Esophagus muscularis mucosa (tissue), 4 donors: ENCODE data around the gene MAD1L1. TPM values are rescaled to one million over a fixed set of nuclear protein-coding genes. Genes with fewer than 3 reads are reported as not detected.

Experiments used
- DNase-seq: peaks from one replicate; pipeline ENCODE4 v3.0.0-alpha.2; 2017; ENCODE audit errors: extremely low spot score
- H3K27ac ChIP-seq, 4 donors: fragments of 200-600 bp; sonication (generic); replicated peaks in 1 of 4; 1 replicate in 3 of 4; 2 replicates in 1 of 4; pipeline ENCODE4 v1.5.1; 2016 to 2019; ENCODE audit warnings: mild to moderate bottlenecking in 1 of 4
- H3K27me3 ChIP-seq, 4 donors: fragments of 200-600 bp; sonication (generic); one replicate each; pipeline versions ENCODE4 v1.5.1 to v1.6.0; 2016 to 2019
- H3K36me3 ChIP-seq, 4 donors: fragments of 200-600 bp; sonication (generic); one replicate each; pipeline ENCODE4 v1.5.1; 2016 to 2019
- H3K4me1 ChIP-seq, 4 donors: fragments of 200-600 bp; sonication (generic); one replicate each; pipeline ENCODE4 v1.5.1; 2016 to 2019
- H3K4me3 ChIP-seq, 4 donors: fragments of 200-600 bp; sonication (generic); 1 replicate in 2 of 4; 2 replicates in 2 of 4; pipeline ENCODE4 v1.5.1; 2016 to 2019; ENCODE audit warnings: mild to moderate bottlenecking in 4 of 4, moderate library complexity in 1 of 4
- H3K9me3 ChIP-seq, 4 donors: fragments of 200-600 bp; sonication (generic); 1 replicate in 3 of 4; 2 replicates in 1 of 4; pipeline ENCODE4 v1.5.1; 2016 to 2019
- EP300 ChIP-seq: sonication (generic); formaldehyde crosslinking; IDR thresholded peaks from one replicate; pipeline ENCODE4 v1.6.1; 2017; ENCODE audit warnings: antibody characterized with exemption
- POLR2A ChIP-seq: fragments of 450-650 bp; IDR thresholded peaks from one replicate; pipeline ENCODE4 v1.6.1; 2017; ENCODE audit warnings: antibody characterized with exemption, moderate library complexity, mild to moderate bottlenecking, low read depth
- POLR2AphosphoS5 ChIP-seq, 2 donors: sonication (generic); formaldehyde crosslinking; IDR thresholded peaks; one replicate each; pipeline ENCODE4 v1.6.1; 2017; ENCODE audit warnings: antibody characterized with exemption in 2 of 2
- WGBS: methylation state at CpG from one replicate; pipeline ENCODE4 v1.1.5; 2018; 5-methylcytosine and 5-hydroxymethylcytosine counted together
- intact Hi-C: fragments of 100-400 bp; cut with DNase I; formaldehyde crosslinking; loops from one replicate; pipeline ENCODE4 v1.15.1; 2023
- total RNA-seq, 4 donors: library from RNA; depleted of rRNA; stranded (reverse); fragments of >200 nt; gene quantifications; one replicate each; pipeline versions ENCODE4 v1.1.0 to v1.2.1, GENCODE V29; 2016
- TF ChIP-seq, protein P1 (sequence below), 3 experiments: fragments of 200-600 bp in 2 of 3; fragments of 450-650 bp in 1 of 3; sonication (generic) in 2 of 3; IDR thresholded peaks; one replicate each; pipeline ENCODE4 v1.5.1; 2017 to 2019; ENCODE audit warnings: antibody characterized with exemption in 3 of 3, mild to moderate bottlenecking in 2 of 3, moderate library complexity in 1 of 3

The MAD1L1 gene
- total RNA-seq, 4 donors from 2014 or later = 22.2 to 33.1 (median 29.5) TPM

- Histone ChIP-seq H3K9me3 (no peaks in the 10 kb centered on the region), H3K4me3 (no peak overlapping the region), H3K4me1 (peaks cover 18 to 32% (median 24%) of the 10 kb centered on the region in 4 donors), H3K27me3 (no peaks in the 10 kb centered on the region), H3K36me3 (peaks cover 30 to 57% (median 44%) of the 10 kb centered on the region in 4 donors), H3K27ac (peak overlapping the region in 3 of 4 donors; percentile 22 to 57 (median 28))
- intact Hi-C loops = no loop called here
- 90% methylated on average over 12 of the region's 12 CpGs for WGBS
- TF ChIP-seq EP300 (no peak), POLR2A (no peak), POLR2AphosphoS5 (IDR thresholded peaks at IDR 0.05) (no peak)
- TF ChIP-seq, protein P1, sequence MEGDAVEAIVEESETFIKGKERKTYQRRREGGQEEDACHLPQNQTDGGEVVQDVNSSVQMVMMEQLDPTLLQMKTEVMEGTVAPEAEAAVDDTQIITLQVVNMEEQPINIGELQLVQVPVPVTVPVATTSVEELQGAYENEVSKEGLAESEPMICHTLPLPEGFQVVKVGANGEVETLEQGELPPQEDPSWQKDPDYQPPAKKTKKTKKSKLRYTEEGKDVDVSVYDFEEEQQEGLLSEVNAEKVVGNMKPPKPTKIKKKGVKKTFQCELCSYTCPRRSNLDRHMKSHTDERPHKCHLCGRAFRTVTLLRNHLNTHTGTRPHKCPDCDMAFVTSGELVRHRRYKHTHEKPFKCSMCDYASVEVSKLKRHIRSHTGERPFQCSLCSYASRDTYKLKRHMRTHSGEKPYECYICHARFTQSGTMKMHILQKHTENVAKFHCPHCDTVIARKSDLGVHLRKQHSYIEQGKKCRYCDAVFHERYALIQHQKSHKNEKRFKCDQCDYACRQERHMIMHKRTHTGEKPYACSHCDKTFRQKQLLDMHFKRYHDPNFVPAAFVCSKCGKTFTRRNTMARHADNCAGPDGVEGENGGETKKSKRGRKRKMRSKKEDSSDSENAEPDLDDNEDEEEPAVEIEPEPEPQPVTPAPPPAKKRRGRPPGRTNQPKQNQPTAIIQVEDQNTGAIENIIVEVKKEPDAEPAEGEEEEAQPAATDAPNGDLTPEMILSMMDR (IDR thresholded peaks at IDR 0.05) = no peak
- DNase-seq = no peak
Observed at GRCh38 chr7:2237109-2237602, 4.4 kb upstream of the MAD1L1 start.

DNA sequence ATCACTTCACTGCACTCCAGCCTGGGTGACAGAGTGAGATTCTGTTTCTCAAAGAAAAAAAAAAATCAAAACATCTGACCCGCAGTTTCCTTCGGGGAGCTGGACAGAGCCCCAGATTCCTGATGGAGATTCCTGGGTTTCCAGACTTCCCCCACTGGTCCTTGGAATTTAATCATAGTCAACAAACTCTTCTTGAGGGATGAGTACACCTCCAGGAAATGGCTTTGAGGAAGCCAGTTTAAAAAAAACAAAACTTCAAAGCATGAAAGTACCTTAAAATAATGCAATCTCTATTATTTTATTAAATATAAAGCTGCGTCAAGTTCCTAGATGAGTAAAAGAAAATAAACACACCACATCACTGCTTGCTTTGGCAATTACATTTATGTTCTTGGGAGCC lies 1.2 kb upstream of the MAD1L1 start:
- Histone ChIP-seq H3K4me1 (peaks cover 24 to 45% (median 34%) of the 10 kb centered on the region in 4 donors), H3K9me3 (no peaks in the 10 kb centered on the region), H3K27ac (no peak overlapping the region), H3K27me3 (no peaks in the 10 kb centered on the region), H3K36me3 (peaks cover 22 to 60% (median 51%) of the 10 kb centered on the region in 4 donors), H3K4me3 (no peak overlapping the region)
- WGBS = 80% methylated on average over 3 of the region's 3 CpGs
- intact Hi-C loops = no loop called here
- DNase-seq = no peak
- TF ChIP-seq POLR2AphosphoS5 (IDR thresholded peaks at IDR 0.05) (no peak), EP300 (no peak), POLR2A (no peak)
- TF ChIP-seq, protein P1 (IDR thresholded peaks at IDR 0.05) = no peak

GRCh38 chr7:2231992-2232765 lies 566 bp downstream of the MAD1L1 start:
- WGBS = 3% methylated on average over 32 of the region's 46 CpGs

DNA sequence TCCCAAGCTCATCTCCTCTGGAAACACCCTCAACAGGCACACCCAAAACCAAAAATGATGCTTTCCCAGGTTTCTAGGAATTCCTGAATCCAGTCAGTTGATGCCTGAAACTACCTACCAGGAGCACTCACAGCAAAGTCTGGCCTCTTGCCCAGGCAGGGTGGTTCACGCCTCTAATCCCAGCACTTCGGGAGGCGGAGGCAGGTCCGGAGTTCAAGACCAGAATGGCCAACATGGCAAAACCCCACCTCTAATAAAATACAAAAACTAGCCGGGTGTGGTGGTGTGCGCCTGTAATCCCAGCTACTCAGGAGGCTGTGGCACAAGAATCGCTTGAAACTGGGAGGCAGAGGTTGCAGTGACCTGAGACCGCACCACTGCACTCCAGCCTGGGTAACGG lies 1.9 kb downstream of the MAD1L1 start:
- TF ChIP-seq EP300 (no peak), POLR2A (no peak), POLR2AphosphoS5 (IDR thresholded peaks at IDR 0.05) (no peak)
- TF ChIP-seq, protein P1 (IDR thresholded peaks at IDR 0.05) = no peak
- H3K4me3 ChIP-seq = no peak overlapping the region
- WGBS = 90% methylated on average over 9 of the region's 9 CpGs
- peaks cover 19 to 59% (median 50%) of the 10 kb centered on the region in 4 donors for H3K36me3 ChIP-seq
- no peak overlapping the region for H3K27ac ChIP-seq
- intact Hi-C loops = no loop called here
- DNase-seq = no peak
- H3K27me3 ChIP-seq = no peaks in the 10 kb centered on the region
- H3K9me3 ChIP-seq = no peaks in the 10 kb centered on the region
- H3K4me1 ChIP-seq = peaks cover 24 to 45% (median 34%) of the 10 kb centered on the region in 4 donors

More at GRCh38 chr7:2231992-2232765, 566 bp downstream of the MAD1L1 start:
- Histone ChIP-seq H3K27ac (peak overlapping the region; percentile 71 to 84 (median 81)), H3K4me1 (peaks cover 24 to 45% (median 34%) of the 10 kb centered on the region in 4 donors), H3K4me3 (peak overlapping the region; percentile 71 to 100 (median 95)), H3K36me3 (peaks cover 21 to 59% (median 45%) of the 10 kb centered on the region in 4 donors), H3K27me3 (no peaks in the 10 kb centered on the region), H3K9me3 (no peaks in the 10 kb centered on the region)
- intact Hi-C loops = no loop called here
- no peak for TF ChIP-seq POLR2AphosphoS5 (IDR thresholded peaks at IDR 0.05)
- TF ChIP-seq EP300 = no peak
- no peak for TF ChIP-seq POLR2A
- TF ChIP-seq, protein P1 (IDR thresholded peaks at IDR 0.05) = no peak
- DNase-seq = no peak
